H1 (cell line): ENCODE measurements around the gene DCLK1. TPM values are rescaled to one million over a fixed set of nuclear protein-coding genes. Genes with fewer than 3 reads are reported as not detected.

Experiments
- CTCF ChIA-PET: fragments of 300-600 bp; sonication (Branson Sonifier 250); formaldehyde crosslinking; loops from one replicate; lab custom pipeline; 2021; ENCODE audit not compliant: partially characterized antibody; lab: Charles Lee
- POLR2A ChIA-PET: fragments of 300-600 bp; sonication (Branson Sonifier 250); formaldehyde crosslinking; loops from one replicate; lab custom pipeline; 2021; ENCODE audit warnings: inconsistent platforms; ENCODE audit not compliant: partially characterized antibody; lab: Charles Lee
- DNase-seq, 2 experiments: peaks; one replicate each; pipeline versions ENCODE4 v3.0.0 to v3.0.0-alpha.2; 2010 to 2022; ENCODE audit warnings: low spot score in 2 of 2, low read depth in 1 of 2, mixed read lengths in 1 of 2
- FAIRE-seq: peaks from 2 replicates; lab custom pipeline; 2011; peaks lifted over from hg19 to GRCh38; lab: Jason Lieb, UNC
- H2AFZ ChIP-seq: 2 replicates; pipeline ENCODE4 v1.8.1; 2012; ENCODE audit warnings: low read length, inconsistent platforms
- H2AK5ac ChIP-seq: 2 replicates; pipeline ENCODE4 v1.6.1; 2013; ENCODE audit warnings: low read depth, low read length
- H2BK120ac ChIP-seq: replicated peaks from 2 replicates; pipeline ENCODE3; 2013; ENCODE audit warnings: low read depth, low read length, inconsistent platforms
- H2BK12ac ChIP-seq: 2 replicates; pipeline ENCODE4 v1.6.1; 2013; ENCODE audit warnings: low read depth, low read length
- H2BK15ac ChIP-seq: 2 replicates; pipeline ENCODE4 v1.6.1; 2013; ENCODE audit warnings: low read length
- H2BK20ac ChIP-seq: 2 replicates; pipeline ENCODE4 v1.6.1; 2013; ENCODE audit warnings: low read length
- H2BK5ac ChIP-seq: 2 replicates; pipeline ENCODE4 v1.6.1; 2013; ENCODE audit warnings: low read depth, low read length
- H3K14ac ChIP-seq: 2 replicates; pipeline ENCODE4 v1.6.1; 2013; ENCODE audit warnings: inconsistent platforms; ENCODE audit not compliant: insufficient read length
- H3K18ac ChIP-seq: 2 replicates; pipeline ENCODE4 v1.6.1; 2013; ENCODE audit warnings: low read length; ENCODE audit errors: extremely low read depth
- H3K23ac ChIP-seq: 2 replicates; pipeline ENCODE4 v1.6.1; 2013; ENCODE audit warnings: inconsistent platforms; ENCODE audit not compliant: insufficient read length
- H3K23me2 ChIP-seq: 2 replicates; pipeline ENCODE4 v1.6.1; 2013; ENCODE audit warnings: low read depth, low read length
- H3K27ac ChIP-seq: 2 replicates; pipeline ENCODE4 v1.6.1; 2011; ENCODE audit warnings: low read depth, low read length, inconsistent platforms
- H3K27me3 ChIP-seq, 4 experiments: replicated peaks in 1 of 4; 1 replicate in 1 of 4; 2 replicates in 3 of 4; pipeline versions ENCODE4 v1.6.1 to v1.8.1; 2011 to 2013; ENCODE audit warnings: low read length in 3 of 4, mild to moderate bottlenecking in 3 of 4, inconsistent platforms in 2 of 4, mixed read lengths in 2 of 4, moderate library complexity in 1 of 4; ENCODE audit not compliant: control insufficient read depth in 3 of 4, insufficient read depth in 3 of 4; ENCODE audit errors: extremely low read depth in 1 of 4
- H3K36me3 ChIP-seq, 4 experiments: 2 replicates each; pipeline versions ENCODE4 v1.6.1 to v1.8.1; 2011 to 2013; ENCODE audit warnings: mild to moderate bottlenecking in 4 of 4, low read length in 3 of 4, moderate library complexity in 2 of 4, control low read depth in 1 of 4, inconsistent platforms in 1 of 4; ENCODE audit not compliant: insufficient read depth in 4 of 4, control insufficient read depth in 2 of 4
- H3K4ac ChIP-seq: replicated peaks from 2 replicates; pipeline ENCODE3; 2013; ENCODE audit warnings: low read length, low read depth, mixed read lengths, inconsistent platforms; ENCODE audit not compliant: insufficient read length
- H3K4me1 ChIP-seq, 4 experiments: replicated peaks in 1 of 4; 1 replicate in 1 of 4; 2 replicates in 3 of 4; pipeline versions ENCODE4 v1.6.1 to v1.8.1; 2011 to 2013; ENCODE audit warnings: low read length in 3 of 4, inconsistent platforms in 2 of 4, mixed read lengths in 1 of 4; ENCODE audit not compliant: insufficient read depth in 4 of 4, control insufficient read depth in 3 of 4
- H3K4me2 ChIP-seq, 2 experiments: 2 replicates each; pipeline versions ENCODE4 v1.6.1 to v1.8.1; 2011 to 2013; ENCODE audit warnings: low read depth in 2 of 2, low read length in 2 of 2, control low read depth in 1 of 2, inconsistent platforms in 1 of 2, mild to moderate bottlenecking in 1 of 2; ENCODE audit not compliant: insufficient read depth in 1 of 2
- H3K4me3 ChIP-seq, 4 experiments: fragments of 200-600, 300-600 bp in 1 of 4; sonication (generic), shearing (Covaris generic), sonication (Bioruptor Twin) in 1 of 4; 2 replicates each; pipeline versions ENCODE4 v1.5.1 to v1.8.1; 2011 to 2016; ENCODE audit warnings: low read length in 4 of 4, low read depth in 3 of 4, control low read depth in 2 of 4, inconsistent platforms in 2 of 4, mild to moderate bottlenecking in 2 of 4, mixed read lengths in 1 of 4, moderate library complexity in 1 of 4; ENCODE audit not compliant: insufficient read depth in 2 of 4; ENCODE audit errors: extremely low read depth in 1 of 4
- H3K56ac ChIP-seq: replicated peaks from 2 replicates; pipeline ENCODE3; 2013; ENCODE audit warnings: low read depth, mild to moderate bottlenecking, mixed read lengths, low read length, inconsistent platforms; ENCODE audit not compliant: insufficient read length
- H3K79me1 ChIP-seq: 2 replicates; pipeline ENCODE4 v1.6.1; 2013; ENCODE audit warnings: low read depth, low read length, control low read depth
- H3K79me2 ChIP-seq, 2 experiments: 2 replicates each; pipeline versions ENCODE4 v1.6.1 to v1.8.1; 2012 to 2013; ENCODE audit warnings: low read length in 2 of 2, mild to moderate bottlenecking in 2 of 2, inconsistent platforms in 1 of 2; ENCODE audit not compliant: insufficient read depth in 2 of 2, control insufficient read depth in 1 of 2
- H3K9ac ChIP-seq, 4 experiments: replicated peaks in 1 of 4; 1 replicate in 1 of 4; 2 replicates in 3 of 4; pipeline versions ENCODE4 v1.6.1 to v1.8.1; 2011 to 2013; ENCODE audit warnings: low read depth in 3 of 4, low read length in 3 of 4, control low read depth in 2 of 4, mild to moderate bottlenecking in 2 of 4, moderate library complexity in 2 of 4, inconsistent platforms in 1 of 4; ENCODE audit errors: extremely low read depth in 1 of 4
- H3K9me3 ChIP-seq, 2 experiments: 2 replicates each; pipeline versions ENCODE4 v1.6.1 to v1.8.1; 2012 to 2013; ENCODE audit warnings: mild to moderate bottlenecking in 2 of 2, moderate library complexity in 2 of 2, control low read depth in 1 of 2, inconsistent platforms in 1 of 2, low read depth in 1 of 2, low read length in 1 of 2, mixed read lengths in 1 of 2; ENCODE audit not compliant: insufficient read depth in 2 of 2
- H4K20me1 ChIP-seq, 2 experiments: replicated peaks in 1 of 2; 2 replicates each; pipeline versions ENCODE3 to v1.8.1; 2011 to 2013; ENCODE audit warnings: inconsistent platforms in 2 of 2, low read length in 2 of 2, mild to moderate bottlenecking in 1 of 2; ENCODE audit not compliant: insufficient read depth in 2 of 2, control insufficient read depth in 1 of 2
- H4K5ac ChIP-seq: 2 replicates; pipeline ENCODE4 v1.6.1; 2013; ENCODE audit warnings: low read length, low read depth, mixed read lengths, inconsistent platforms; ENCODE audit not compliant: insufficient read length
- H4K8ac ChIP-seq: 2 replicates; pipeline ENCODE4 v1.8.0; 2013; ENCODE audit warnings: mild to moderate bottlenecking, moderate library complexity, low read length, inconsistent platforms; ENCODE audit not compliant: insufficient read depth; ENCODE audit errors: extremely low read depth
- H4K91ac ChIP-seq: replicated peaks from 2 replicates; pipeline ENCODE3; 2013; ENCODE audit warnings: low read length, mixed read lengths, inconsistent platforms; ENCODE audit not compliant: insufficient read length
- CHD1 ChIP-seq: IDR thresholded peaks from 2 replicates; pipeline ENCODE4 v1.6.1; 2012; ENCODE audit warnings: low read depth, low read length, improper control_type of control experiment
- POLR2A ChIP-seq, 2 experiments: IDR thresholded peaks; 1 replicate in 1 of 2; 2 replicates in 1 of 2; pipeline ENCODE4 v1.6.1; 2011; ENCODE audit warnings: low read depth in 2 of 2, low read length in 2 of 2, mild to moderate bottlenecking in 2 of 2; ENCODE audit errors: control extremely low read depth in 1 of 2
- TAF7 ChIP-seq: optimal IDR thresholded peaks from 2 replicates; pipeline ENCODE3; 2011; ENCODE audit warnings: low read depth, mild to moderate bottlenecking, inconsistent platforms, low read length, moderate library complexity, borderline replicate concordance
- ZNF274 ChIP-seq: IDR thresholded peaks from 2 replicates; pipeline ENCODE4 v1.7.0; 2012; ENCODE audit warnings: low read length, borderline replicate concordance; ENCODE audit errors: extremely low read depth
- WGBS, 2 experiments: shearing (Covaris generic) in 1 of 2; methylation state at CpG; one replicate each; pipeline versions ENCODE4 v1.1.6 to v1.1.7; 2013 to 2015; ENCODE audit warnings: low lambda C conversion rate in 2 of 2, mixed read lengths in 2 of 2, inconsistent platforms in 1 of 2, low coverage in 1 of 2, missing lambda C conversion rate in 1 of 2; ENCODE audit not compliant: insufficient replicate concordance in 2 of 2, insufficient coverage in 1 of 2, insufficient read length in 1 of 2; ENCODE audit errors: extremely low coverage in 1 of 2, missing lambda C conversion rate in 1 of 2; 5-methylcytosine and 5-hydroxymethylcytosine counted together
- polyA plus RNA-seq, 7 experiments: library from polyadenylated mRNA; depleted of rRNA in 3 of 7; stranded (reverse) in 5 of 7; unstranded in 2 of 7; fragments of >200 nt in 5 of 7; fragments of 200-250 nt in 2 of 7; gene quantifications; 1 replicate in 5 of 7; 2 replicates in 1 of 7; 4 replicates in 1 of 7; pipeline versions ENCODE4 v1.2.1 to v1.2.3, GENCODE V29; 2011 to 2013; ENCODE audit warnings: missing spikeins in 2 of 7, mixed read lengths in 2 of 7
- total RNA-seq: library from RNA; stranded (reverse); fragmentation: NEBNext Ultra II Directional; extraction: Animal tissue kit (Norgen Biotek cat#: 25700); gene quantifications from 2 replicates; pipeline ENCODE4 v1.2.1, GENCODE V29; 2021

DCLK1 gene
- total and polyA plus RNA-seq, 2 of the 8 experiments (the other 6 are each of a cell fraction or from before 2014, with no cell fraction given): 22.8 to 41.0 TPM

GRCh38 chr13:36131931-36132297, 732 bp upstream of the DCLK1 start:
- H3K9ac ChIP-seq: no peak overlapping the region
- H3K27me3 ChIP-seq: peaks cover 8 to 28% (median 25%) of the 10 kb centered on the region in 4 experiments
- peak overlapping the region; percentile 96 to 99 for H3K4me2 ChIP-seq
- no peak overlapping the region for H2BK5ac ChIP-seq
- no peaks in the 10 kb centered on the region for H3K9me3 ChIP-seq
- H4K5ac ChIP-seq: no peak overlapping the region
- TF ChIP-seq POLR2A (IDR thresholded peaks at IDR 0.05; ENCODE audit: control extremely low read depth in 1 of 2, low read depth in 2 of 2, low read length in 2 of 2) (no peak), CHD1 (no peak), TAF7 (no peak), ZNF274 (no peak)
- WGBS, 2 experiments: 96% methylated on average over 5 of the region's 5 CpGs; no CpG with 5 or more reads in 1 of the 2 experiments
- H3K4me1 ChIP-seq: peaks cover 0 to 11% (median 6%) of the 10 kb centered on the region in 4 experiments; a peak in 6 of 7 replicates
- H4K20me1 ChIP-seq: peaks cover 0 to 2% of the 10 kb centered on the region in 2 experiments
- ChIA-PET CTCF (interaction anchor here (0.6 to 1.6 kb wide), 3 partner anchors 127 to 716 kb away, joined by 3 to 5 read pairs (median 4); no protein-coding TSS in a partner anchor), POLR2A (no interaction called here)
- H3K36me3 ChIP-seq: no peaks in the 10 kb centered on the region
- no peaks in the 10 kb centered on the region for H3K79me2 ChIP-seq
- no peak overlapping the region for H2BK15ac ChIP-seq
- no peak overlapping the region for H3K4ac ChIP-seq
- H2BK20ac ChIP-seq: no peak overlapping the region
- no peak for FAIRE-seq
- no peak overlapping the region for H3K27ac ChIP-seq
- peaks cover 12% of the 10 kb centered on the region for H3K23me2 ChIP-seq
- no peak overlapping the region for H4K8ac ChIP-seq
- no peak overlapping the region for H3K56ac ChIP-seq
- no peak overlapping the region for H4K91ac ChIP-seq
- 0 out of 2 replicates have a peak overlapping the region, but pooled peaks have one; percentile 75 for H3K18ac ChIP-seq
- no peak overlapping the region for H2AK5ac ChIP-seq
- H2BK12ac ChIP-seq: no peak overlapping the region
- no peaks in the 10 kb centered on the region for H3K79me1 ChIP-seq
- H3K14ac ChIP-seq: no peak overlapping the region
- no peak overlapping the region for H2AFZ ChIP-seq
- peak overlapping the region in 2 of 4 experiments; percentile 70 to 75; a peak in 5 of 8 replicates for H3K4me3 ChIP-seq
- DNase-seq: no peak
- no peak overlapping the region for H3K23ac ChIP-seq
- no peak overlapping the region for H2BK120ac ChIP-seq
